Thoracic aorta (tissue), 2 donors: Measurements from ENCODE around the gene DECR2. TPM values are rescaled to one million over a fixed set of nuclear protein-coding genes. Genes with fewer than 3 reads are reported as not detected.

Source experiments
- ATAC-seq: fragments of 150-250 bp; one replicate; pipeline ENCODE4 v1.8.0; 2017; ENCODE audit warnings: low read depth; ENCODE audit not compliant: insufficient number of reproducible peaks, low FRiP score
- DNase-seq: peaks from one replicate; pipeline ENCODE4 v3.0.0-alpha.2; 2020; ENCODE audit warnings: low spot score
- H3K27ac ChIP-seq, 2 donors: fragments of 200-600 bp; sonication (generic); 1 replicate in 1 of 2; 2 replicates in 1 of 2; pipeline ENCODE4 v1.5.1; 2016; ENCODE audit warnings: mild to moderate bottlenecking in 2 of 2, moderate library complexity in 2 of 2
- H3K27me3 ChIP-seq: fragments of 200-600 bp; sonication (generic); replicated peaks from 2 replicates; pipeline ENCODE4 v1.6.0; 2016; ENCODE audit warnings: mild to moderate bottlenecking; ENCODE audit not compliant: insufficient read depth
- H3K36me3 ChIP-seq: fragments of 200-600 bp; sonication (generic); one replicate; pipeline ENCODE4 v1.5.1; 2016
- H3K4me1 ChIP-seq, 2 donors: fragments of 200-600 bp; sonication (generic); 1 replicate in 1 of 2; 2 replicates in 1 of 2; pipeline versions ENCODE4 v1.5.1 to v1.6.0; 2016; ENCODE audit warnings: low read depth in 2 of 2, mild to moderate bottlenecking in 1 of 2; ENCODE audit not compliant: control insufficient read depth in 1 of 2
- H3K4me3 ChIP-seq: fragments of 200-600 bp; sonication (generic); 2 replicates; pipeline ENCODE4 v1.5.1; 2016; ENCODE audit warnings: mild to moderate bottlenecking
- H3K9me3 ChIP-seq: fragments of 200-600 bp; sonication (generic); 2 replicates; pipeline ENCODE4 v1.5.1; 2016
- total RNA-seq, 2 donors: library from RNA; depleted of rRNA; stranded (reverse); fragments of >200 nt; gene quantifications; one replicate each; pipeline versions ENCODE4 v1.1.0 to v1.2.3, GENCODE V29; 2016
- TF ChIP-seq, protein P1 (sequence below): fragments of 200-600 bp; sonication (generic); IDR thresholded peaks from one replicate; pipeline ENCODE4 v1.5.1; 2019; ENCODE audit warnings: antibody characterized with exemption

The DECR2 gene
- total RNA-seq, 2 donors from 2014 or later = 24.1 to 25.6 TPM

- DNase-seq (no peak), ATAC-seq (no peak)
- H3K4me1 ChIP-seq = peaks cover 10 to 18% of the 10 kb centered on the region in 2 donors
- TF ChIP-seq, protein P1, sequence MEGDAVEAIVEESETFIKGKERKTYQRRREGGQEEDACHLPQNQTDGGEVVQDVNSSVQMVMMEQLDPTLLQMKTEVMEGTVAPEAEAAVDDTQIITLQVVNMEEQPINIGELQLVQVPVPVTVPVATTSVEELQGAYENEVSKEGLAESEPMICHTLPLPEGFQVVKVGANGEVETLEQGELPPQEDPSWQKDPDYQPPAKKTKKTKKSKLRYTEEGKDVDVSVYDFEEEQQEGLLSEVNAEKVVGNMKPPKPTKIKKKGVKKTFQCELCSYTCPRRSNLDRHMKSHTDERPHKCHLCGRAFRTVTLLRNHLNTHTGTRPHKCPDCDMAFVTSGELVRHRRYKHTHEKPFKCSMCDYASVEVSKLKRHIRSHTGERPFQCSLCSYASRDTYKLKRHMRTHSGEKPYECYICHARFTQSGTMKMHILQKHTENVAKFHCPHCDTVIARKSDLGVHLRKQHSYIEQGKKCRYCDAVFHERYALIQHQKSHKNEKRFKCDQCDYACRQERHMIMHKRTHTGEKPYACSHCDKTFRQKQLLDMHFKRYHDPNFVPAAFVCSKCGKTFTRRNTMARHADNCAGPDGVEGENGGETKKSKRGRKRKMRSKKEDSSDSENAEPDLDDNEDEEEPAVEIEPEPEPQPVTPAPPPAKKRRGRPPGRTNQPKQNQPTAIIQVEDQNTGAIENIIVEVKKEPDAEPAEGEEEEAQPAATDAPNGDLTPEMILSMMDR = no peak
- peaks cover 55% of the 10 kb centered on the region for H3K36me3 ChIP-seq
- H3K4me3 ChIP-seq = no peak overlapping the region
- H3K27me3 ChIP-seq = no peaks in the 10 kb centered on the region
- no peaks in the 10 kb centered on the region for H3K9me3 ChIP-seq
- no peak overlapping the region for H3K27ac ChIP-seq
Measured at GRCh38 chr16:372302-372983, 29.2 kb upstream of the DECR2 start.

DNA sequence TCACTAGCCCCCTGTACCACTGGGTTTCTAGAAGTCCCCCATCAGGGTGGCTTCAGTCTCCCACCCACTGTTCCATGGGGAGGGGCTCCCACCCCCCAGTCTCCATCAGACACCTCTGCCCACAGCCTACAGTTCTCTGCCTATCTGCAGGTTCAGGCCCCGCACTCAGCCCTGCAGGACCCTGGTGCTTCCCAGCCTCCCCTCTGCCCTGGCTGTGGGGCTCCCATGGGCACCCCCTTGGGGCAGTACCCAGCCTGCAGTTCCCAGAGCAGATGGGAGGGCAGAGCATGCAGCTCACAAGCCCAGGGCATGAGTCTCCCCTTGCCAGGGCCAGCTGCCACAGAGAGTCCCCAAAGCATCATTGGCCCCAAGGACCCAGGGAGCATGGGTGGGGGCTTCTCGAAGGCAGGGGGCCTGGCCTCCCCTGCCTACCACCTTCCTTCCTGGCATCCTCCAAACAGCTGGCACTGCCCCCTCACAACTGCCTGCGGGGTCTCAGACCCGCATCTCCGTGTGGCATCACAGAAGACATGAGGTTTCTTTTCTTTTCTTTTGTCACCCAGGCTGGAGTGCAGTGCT lies 28.6 kb upstream of the DECR2 start:
- no peak for DNase-seq
- TF ChIP-seq, protein P1 = no peak
- H3K36me3 ChIP-seq = peaks cover 49% of the 10 kb centered on the region
- H3K4me1 ChIP-seq = peaks cover 10 to 18% of the 10 kb centered on the region in 2 donors
- no peaks in the 10 kb centered on the region for H3K9me3 ChIP-seq
- no peak for ATAC-seq
- H3K27me3 ChIP-seq = no peaks in the 10 kb centered on the region
- H3K4me3 ChIP-seq = no peak overlapping the region
- H3K27ac ChIP-seq = no peak overlapping the region

DNA sequence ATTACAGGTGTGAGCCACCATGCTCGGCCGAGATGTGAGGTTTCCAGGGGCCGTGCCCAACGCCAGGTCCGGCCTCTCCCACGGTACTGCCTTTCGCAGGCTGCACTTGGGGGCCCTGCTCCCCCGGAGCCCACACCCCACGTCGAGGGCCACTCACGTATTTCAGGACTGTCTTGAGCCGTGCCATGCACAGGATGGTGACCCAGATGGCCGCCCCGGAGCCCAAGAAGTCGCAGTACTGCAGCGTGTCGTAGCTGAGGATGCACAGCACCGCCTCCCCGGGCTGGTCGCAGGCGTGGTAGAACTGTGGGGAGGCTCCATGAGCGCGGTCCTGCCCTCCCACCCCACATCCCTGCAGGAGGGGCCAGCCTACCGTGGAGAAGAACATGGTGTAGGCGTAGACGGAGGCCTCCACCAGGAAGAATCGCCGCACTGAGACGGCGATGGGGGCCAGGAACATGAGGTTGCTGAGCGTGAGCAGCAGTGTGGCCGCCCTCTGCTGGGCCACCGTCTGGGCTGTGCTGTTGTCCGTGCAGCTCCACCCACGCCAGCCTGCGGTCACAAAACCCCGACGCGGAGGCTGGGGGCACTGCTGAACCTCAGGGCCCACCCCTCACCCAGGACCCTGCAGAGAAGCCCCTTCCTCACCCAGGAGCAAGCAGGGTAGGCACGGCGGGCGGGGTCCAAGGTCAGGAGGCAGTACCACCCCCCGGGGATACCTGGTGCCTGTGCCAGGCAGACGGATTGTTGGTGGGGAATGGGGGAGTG lies 27.7 kb upstream of the DECR2 start:
- H3K4me1 ChIP-seq = peaks cover 10 to 18% of the 10 kb centered on the region in 2 donors
- DNase-seq (no peak), ATAC-seq (no peak)
- H3K9me3 ChIP-seq = no peaks in the 10 kb centered on the region
- no peak overlapping the region for H3K4me3 ChIP-seq
- H3K27ac ChIP-seq = no peak overlapping the region
- TF ChIP-seq, protein P1 = no peak
- no peaks in the 10 kb centered on the region for H3K27me3 ChIP-seq
- H3K36me3 ChIP-seq = peaks cover 40% of the 10 kb centered on the region

DNA sequence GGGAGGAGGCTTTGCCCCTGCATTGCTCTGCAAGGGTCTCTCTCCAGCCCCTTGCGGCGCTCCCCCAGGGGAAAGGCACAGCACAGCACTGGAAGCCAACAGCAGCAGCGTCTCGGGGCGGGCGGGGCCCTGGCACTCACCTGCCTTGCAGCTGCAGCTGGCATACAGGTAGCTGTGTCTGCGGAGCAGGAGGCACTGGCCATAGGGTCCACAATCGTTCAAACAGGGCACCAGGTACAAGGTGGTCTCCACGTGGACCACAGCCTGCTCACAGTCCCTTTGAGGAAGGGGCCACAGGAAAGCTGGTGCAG lies 27.1 kb upstream of the DECR2 start:
- no peak overlapping the region for H3K27ac ChIP-seq
- H3K9me3 ChIP-seq = no peaks in the 10 kb centered on the region
- H3K27me3 ChIP-seq = no peaks in the 10 kb centered on the region
- DNase-seq (no peak), ATAC-seq (no peak)
- H3K4me1 ChIP-seq = peaks cover 10 to 16% of the 10 kb centered on the region in 2 donors
- TF ChIP-seq, protein P1 = no peak
- peaks cover 40% of the 10 kb centered on the region for H3K36me3 ChIP-seq
- no peak overlapping the region for H3K4me3 ChIP-seq

DNA sequence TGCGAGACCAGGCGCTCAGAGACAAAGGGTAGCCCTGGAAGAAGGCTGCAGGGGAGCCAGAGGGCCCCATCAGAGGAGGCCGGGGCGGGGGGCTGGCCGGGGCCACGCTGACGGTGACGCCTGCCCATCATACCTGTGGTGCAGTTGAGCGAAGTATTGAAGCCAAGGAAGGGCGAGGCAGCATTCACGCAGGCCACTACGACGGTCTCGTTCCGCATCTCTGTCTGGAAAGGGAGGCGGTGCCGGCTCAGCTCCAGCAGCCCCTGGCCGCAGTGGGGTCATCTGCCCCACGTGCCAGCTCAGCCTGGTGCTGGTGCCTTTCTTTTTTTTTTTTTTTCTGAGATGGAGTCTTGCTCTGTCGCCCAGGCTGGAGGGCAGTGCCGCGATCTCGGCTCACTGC lies 26.5 kb upstream of the DECR2 start:
- no peak overlapping the region for H3K4me3 ChIP-seq
- TF ChIP-seq, protein P1 = no peak

More for the DNA sequence above, 26.5 kb upstream of the DECR2 start:
- Histone ChIP-seq H3K27ac (no peak overlapping the region), H3K4me1 (peaks cover 9 to 18% of the 10 kb centered on the region in 2 donors), H3K36me3 (peaks cover 40% of the 10 kb centered on the region), H3K9me3 (no peaks in the 10 kb centered on the region), H3K27me3 (no peaks in the 10 kb centered on the region)
- DNase-seq (no peak), ATAC-seq (no peak)
